HEK293T (cell line): ENCODE data around the gene ABHD12.

Experiments used
- CTBP1 ChIP-seq: fragments of 450-650 bp; IDR thresholded peaks from 2 replicates; pipeline ENCODE4 v1.6.1; 2016; ENCODE audit warnings: borderline replicate concordance
- FOXM1 ChIP-seq: fragments of 450-650 bp; IDR thresholded peaks from 2 replicates; pipeline ENCODE4 v1.6.1; 2017; ENCODE audit warnings: mild to moderate bottlenecking, borderline replicate concordance
- SP1 ChIP-seq: fragments of 450-650 bp; IDR thresholded peaks from 2 replicates; pipeline ENCODE4 v1.6.1; 2017
- SUZ12 ChIP-seq: fragments of 450-650 bp; IDR thresholded peaks from 2 replicates; pipeline ENCODE4 v1.6.1; 2016; ENCODE audit warnings: mild to moderate bottlenecking
- TARDBP ChIP-seq: fragments of 450-650 bp; IDR thresholded peaks from 2 replicates; pipeline ENCODE4 v1.6.1; 2016

DNA sequence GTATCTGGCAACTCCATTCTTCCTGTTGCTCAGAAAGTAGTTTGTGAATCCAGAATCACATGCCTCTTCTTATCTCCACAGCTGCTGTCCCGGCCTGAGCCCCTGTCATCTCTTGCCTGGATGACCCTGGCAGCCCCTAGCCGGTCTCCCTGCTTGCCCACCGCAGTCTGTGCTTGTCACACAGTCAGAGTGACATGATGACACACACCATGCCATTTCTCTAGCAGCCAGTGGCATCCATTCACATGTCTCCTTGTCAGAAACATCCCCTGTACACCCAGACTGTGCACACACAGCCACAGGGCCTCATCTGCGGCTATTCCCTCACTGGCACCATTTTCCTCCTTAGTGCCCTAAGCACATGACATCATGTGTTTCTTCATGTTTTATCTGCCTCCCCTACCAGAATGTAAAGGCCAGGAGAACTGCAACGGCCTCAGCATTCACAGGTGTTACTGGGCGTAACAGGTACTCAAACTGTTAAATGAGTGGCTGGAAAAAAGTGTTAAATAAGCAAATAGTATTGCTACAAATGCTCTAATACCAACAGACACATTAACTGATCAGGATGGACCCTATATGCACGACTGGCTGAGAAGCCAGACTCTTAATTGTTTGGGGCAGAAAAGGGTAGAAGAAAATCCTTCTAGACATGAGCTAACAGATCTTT, 9.6 kb downstream of the ABHD12 start:
- TF ChIP-seq SP1 (no peak), FOXM1 (no peak), TARDBP (no peak), SUZ12 (no peak), CTBP1 (no peak)
